NCI-H524 treated with DMSO at 0.1 percent for 48 hours (cell line): ENCODE measurements around the gene CRISPLD2.
A peak's percentile ranks its signal among the peaks of the same experiment; 100 is the strongest.

Source experiments
- DNase-seq: peaks from one replicate; lab custom pipeline; 2025; lab: John Stamatoyannopoulos, UW

The CRISPLD2 gene

GRCh38 chr16:84819644-84820304 lies at the start of gene CRISPLD2:
CRISPLD2 (plus strand) TSS chr16:84819985; CDS start chr16:84838496, 18,511 bp downstream.
- DNase-seq = peak; percentile 62

- DNase-seq = no peak
These were observed 46.5 kb upstream of the CRISPLD2 start for GRCh38 chr16:84773312-84773711.

GRCh38 chr16:84774810-84775209 lies 45.0 kb upstream of the CRISPLD2 start:
- DNase-seq = no peak

GRCh38 chr16:84775262-84775810 lies 44.4 kb upstream of the CRISPLD2 start:
- no peak for DNase-seq

GRCh38 chr16:84777435-84777834 lies 42.4 kb upstream of the CRISPLD2 start:
- no peak for DNase-seq

- no peak for DNase-seq
These were observed 41.1 kb upstream of the CRISPLD2 start for GRCh38 chr16:84778720-84779119.

- DNase-seq = no peak
These were observed 39.7 kb upstream of the CRISPLD2 start for GRCh38 chr16:84780063-84780462.

- no peak for DNase-seq
These were observed 39.0 kb upstream of the CRISPLD2 start for GRCh38 chr16:84780544-84781376.

GRCh38 chr16:84782846-84783245 lies 36.9 kb upstream of the CRISPLD2 start:
- DNase-seq = no peak

- no peak for DNase-seq
These were observed 33.8 kb upstream of the CRISPLD2 start for GRCh38 chr16:84785843-84786581.

- DNase-seq = no peak
These were observed 33.1 kb upstream of the CRISPLD2 start for GRCh38 chr16:84786605-84787262.

GRCh38 chr16:84787263-84787622 lies 32.5 kb upstream of the CRISPLD2 start:
- DNase-seq = no peak

GRCh38 chr16:84788920-84789391 lies 30.8 kb upstream of the CRISPLD2 start:
- DNase-seq = no peak

GRCh38 chr16:84789431-84789830 lies 30.4 kb upstream of the CRISPLD2 start:
- DNase-seq = no peak

GRCh38 chr16:84790301-84790700 lies 29.5 kb upstream of the CRISPLD2 start:
- DNase-seq = no peak

- peak; percentile 82 for DNase-seq
These were observed 28.7 kb upstream of the CRISPLD2 start for GRCh38 chr16:84791088-84791487.

- no peak for DNase-seq
These were observed 28.3 kb upstream of the CRISPLD2 start for GRCh38 chr16:84791501-84791900.

- no peak for DNase-seq
These were observed 25.6 kb upstream of the CRISPLD2 start for GRCh38 chr16:84794186-84794585.

GRCh38 chr16:84794626-84795025 lies 25.2 kb upstream of the CRISPLD2 start:
- no peak for DNase-seq

- no peak for DNase-seq
These were observed 24.3 kb upstream of the CRISPLD2 start for GRCh38 chr16:84795329-84796053.
